Activated CD8-positive, alpha-beta T cell treated with anti-CD3 and anti-CD28 coated beads for 36 hours (primary cell): Measurements from ENCODE around the gene LRP1. TPM values are rescaled to one million over a fixed set of nuclear protein-coding genes. Genes with fewer than 3 reads are reported as not detected.

Experiments used
- ATAC-seq: fragments of 200-7000 bp; cut with Tn5 transposase; one replicate; pipeline ENCODE4 v1.10.0; 2021; ENCODE audit warnings: mild to moderate bottlenecking, moderate library complexity
- CTCF ChIA-PET: fragments of 350-600 bp; sonication (Branson Sonifier 250); formaldehyde crosslinking; loops from one replicate; lab custom pipeline; 2021; ENCODE audit warnings: antibody characterized with exemption; lab: Charles Lee
- POLR2A ChIA-PET: fragments of 350-600 bp; sonication (Branson Sonifier 250); formaldehyde crosslinking; loops from one replicate; lab custom pipeline; 2021; ENCODE audit warnings: antibody characterized with exemption; lab: Charles Lee
- DNase-seq: peaks from one replicate; pipeline ENCODE4 v3.0.0-alpha.2; 2020
- H3K27ac Mint-ChIP-seq: one replicate; pipeline ENCODE4 v1.8.0; 2021; ENCODE audit warnings: mild to moderate bottlenecking, mixed read lengths
- H3K27me3 Mint-ChIP-seq: one replicate; pipeline ENCODE4 v1.8.0; 2021; ENCODE audit warnings: mixed read lengths
- H3K36me3 Mint-ChIP-seq: one replicate; pipeline ENCODE4 v1.8.0; 2021; ENCODE audit warnings: low read depth, mixed read lengths
- H3K4me1 Mint-ChIP-seq: one replicate; pipeline ENCODE4 v1.8.0; 2021; ENCODE audit warnings: low read depth, mixed read lengths
- H3K4me3 Mint-ChIP-seq: one replicate; pipeline ENCODE4 v1.8.0; 2021; ENCODE audit warnings: mild to moderate bottlenecking, moderate library complexity, mixed read lengths
- H3K9me3 Mint-ChIP-seq: one replicate; pipeline ENCODE4 v1.8.0; 2021; ENCODE audit warnings: mixed read lengths
- CTCF ChIP-seq: fragments of 200-600 bp; IDR thresholded peaks from one replicate; pipeline ENCODE4 v1.8.0; 2022; ENCODE audit warnings: antibody characterized with exemption, mild to moderate bottlenecking
- intact Hi-C: fragments of 100-400 bp; cut with micrococcal nuclease; formaldehyde crosslinking; loops from one replicate; pipeline ENCODE4 v1.10.0; 2022
- total RNA-seq, 2 experiments: library from RNA; stranded (reverse); gene quantifications; one replicate each; pipeline ENCODE4 v1.2.3, GENCODE V29; 2021

Gene LRP1
- total RNA-seq, 2 experiments from 2014 or later = 1.5 to 1.9 TPM

GRCh38 chr12:57209916-57210315 is 81.6 kb downstream of the LRP1 start:
- H3K4me3 Mint-ChIP-seq = no peak overlapping the region
- POLR2A ChIA-PET = no interaction called here

GRCh38 chr12:57210461-57210860 is 82.2 kb downstream of the LRP1 start:
- Mint-ChIP-seq H3K27ac (no peak overlapping the region), H3K4me1 (peaks cover 18% of the 10 kb centered on the region), H3K27me3 (peaks cover 21% of the 10 kb centered on the region), H3K4me3 (no peak overlapping the region), H3K9me3 (no peaks in the 10 kb centered on the region), H3K36me3 (no peaks in the 10 kb centered on the region)
- TF ChIP-seq CTCF = no peak
- ChIA-PET POLR2A (no interaction called here), CTCF (no interaction called here)
- no peak for ATAC-seq
- DNase-seq = no peak
- intact Hi-C loops = no loop called here

More at GRCh38 chr12:57209916-57210315, 81.6 kb downstream of the LRP1 start:
- no peak for DNase-seq
- Mint-ChIP-seq H3K9me3 (no peaks in the 10 kb centered on the region), H3K36me3 (no peaks in the 10 kb centered on the region), H3K27ac (no peak overlapping the region), H3K4me1 (peaks cover 15% of the 10 kb centered on the region), H3K27me3 (peaks cover 16% of the 10 kb centered on the region)
- no peak for TF ChIP-seq CTCF
- intact Hi-C loops = no loop called here
- CTCF ChIA-PET = interaction anchor here (1.0 kb wide), 1 partner anchor 243 kb away, joined by 3 read pairs; no protein-coding TSS in a partner anchor
- ATAC-seq = no peak

- TF ChIP-seq CTCF = no peak
- intact Hi-C loops = no loop called here
- Mint-ChIP-seq H3K27me3 (peaks cover 28% of the 10 kb centered on the region), H3K4me3 (no peak overlapping the region), H3K27ac (no peak overlapping the region), H3K4me1 (peaks cover 23% of the 10 kb centered on the region), H3K9me3 (no peaks in the 10 kb centered on the region), H3K36me3 (no peaks in the 10 kb centered on the region)
- no peak for DNase-seq
- ChIA-PET POLR2A (no interaction called here), CTCF (interaction anchor here (0.7 to 1.0 kb wide), 2 partner anchors 22 to 28 kb away, joined by 3 read pairs; no protein-coding TSS in a partner anchor)
- ATAC-seq = no peak
Measured at GRCh38 chr12:57210926-57211692, 82.8 kb downstream of the LRP1 start.

- ChIA-PET POLR2A (interaction anchor here (8.2 kb wide), 1 partner anchor 28 kb away, joined by 99 read pairs; a partner anchor contains a TSS), CTCF (interaction anchor here (1.0 to 8.8 kb wide), 5 partner anchors 21 to 38 kb away, joined by 3 to 397 read pairs (median 17); partner anchors contain the start of gene STAC3)
- DNase-seq (no peak), ATAC-seq (no peak)
- no peaks in the 10 kb centered on the region for H3K9me3 Mint-ChIP-seq
- no peak for TF ChIP-seq CTCF
- H3K27ac Mint-ChIP-seq = no peak overlapping the region
- H3K4me3 Mint-ChIP-seq = no peak overlapping the region
- H3K36me3 Mint-ChIP-seq = no peaks in the 10 kb centered on the region
- peaks cover 29% of the 10 kb centered on the region for H3K27me3 Mint-ChIP-seq
- H3K4me1 Mint-ChIP-seq = peaks cover 23% of the 10 kb centered on the region
- intact Hi-C loops = no loop called here
Measured at GRCh38 chr12:57211791-57212700, 83.8 kb downstream of the LRP1 start.
